NCI-H510A (cell line): Measurements from ENCODE around the gene UTY.

Experiments used
- DNase-seq: peaks from one replicate; lab custom pipeline; 2025; lab: John Stamatoyannopoulos, UW

UTY gene

GRCh38 chrY:13479828-13480227, at the start of gene UTY:
UTY (minus strand) TSS chrY:13480033; CDS start chrY:13479665, 368 bp downstream.
- no peak for DNase-seq

DNA sequence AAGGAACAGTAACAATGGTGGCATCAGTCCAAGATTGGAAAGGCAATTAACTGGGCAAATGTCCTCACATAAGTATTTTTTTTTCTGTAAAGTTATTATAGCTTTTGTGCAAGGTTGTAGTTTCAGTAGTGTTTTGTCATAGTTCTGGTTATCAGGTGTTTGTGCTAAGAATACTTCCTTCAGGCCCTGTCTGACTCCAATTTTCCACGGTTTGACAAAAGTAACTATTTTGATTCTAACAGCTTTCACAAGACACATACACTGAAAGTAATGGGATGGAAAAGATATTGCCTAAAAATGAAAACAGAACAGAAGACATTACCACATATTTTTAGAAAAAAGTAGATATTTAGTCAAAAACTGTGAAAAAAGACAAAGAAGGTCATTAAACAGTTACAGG, 40.6 kb upstream of the UTY start:
- no peak for DNase-seq

DNA sequence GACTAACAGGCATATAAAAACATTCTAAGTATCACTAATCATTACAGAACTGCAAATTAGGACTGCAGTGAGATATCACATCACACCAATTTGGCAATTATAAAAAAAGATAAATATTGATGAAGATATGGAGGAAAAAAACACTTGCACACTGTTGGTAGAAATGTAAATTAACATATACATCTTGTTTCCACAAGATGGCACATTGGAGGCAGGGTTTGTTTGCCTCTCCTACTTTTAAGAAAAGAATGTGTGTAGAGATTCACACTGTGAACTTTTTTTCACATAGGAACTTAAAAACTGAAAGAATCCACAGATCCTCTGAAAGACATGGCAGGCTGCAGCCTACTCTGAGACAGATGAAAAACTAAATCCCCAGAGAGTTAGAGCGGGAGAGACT, 21.4 kb upstream of the UTY start:
- no peak for DNase-seq

GRCh38 chrY:13493737-13494136, 13.9 kb upstream of the UTY start:
- DNase-seq = no peak

GRCh38 chrY:13492408-13492807, 12.6 kb upstream of the UTY start:
- DNase-seq = no peak

GRCh38 chrY:13488738-13489137, 8.9 kb upstream of the UTY start:
- no peak for DNase-seq

DNA sequence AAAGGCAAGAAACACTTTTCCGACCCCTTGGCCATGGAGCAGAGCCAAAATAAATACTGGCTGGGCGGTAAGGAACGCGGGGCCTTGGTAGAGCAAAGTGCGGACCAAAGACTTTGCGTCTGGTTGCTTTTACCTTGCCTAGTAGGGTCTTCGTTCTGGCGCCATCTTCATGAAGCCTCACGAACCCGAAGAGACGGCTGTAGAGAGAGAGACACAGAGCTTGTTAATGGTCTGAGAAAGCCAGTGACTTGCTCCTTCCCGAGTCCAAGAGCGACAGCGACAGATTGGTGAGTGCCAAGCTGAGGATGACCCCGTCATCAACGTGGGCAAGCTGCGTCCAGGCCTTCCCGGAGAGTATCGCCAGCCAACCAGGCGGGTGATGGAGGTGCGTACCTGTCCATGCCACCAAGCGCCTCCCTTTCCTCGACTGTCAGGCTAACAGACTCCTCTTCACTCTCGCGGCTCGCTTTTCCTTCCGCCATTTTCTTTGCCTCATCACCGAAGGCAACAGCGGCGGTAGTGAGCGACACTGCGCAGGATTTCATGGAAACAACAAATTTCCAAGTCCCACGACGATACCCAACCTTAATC, 617 bp downstream of the UTY start:
- DNase-seq = no peak

DNA sequence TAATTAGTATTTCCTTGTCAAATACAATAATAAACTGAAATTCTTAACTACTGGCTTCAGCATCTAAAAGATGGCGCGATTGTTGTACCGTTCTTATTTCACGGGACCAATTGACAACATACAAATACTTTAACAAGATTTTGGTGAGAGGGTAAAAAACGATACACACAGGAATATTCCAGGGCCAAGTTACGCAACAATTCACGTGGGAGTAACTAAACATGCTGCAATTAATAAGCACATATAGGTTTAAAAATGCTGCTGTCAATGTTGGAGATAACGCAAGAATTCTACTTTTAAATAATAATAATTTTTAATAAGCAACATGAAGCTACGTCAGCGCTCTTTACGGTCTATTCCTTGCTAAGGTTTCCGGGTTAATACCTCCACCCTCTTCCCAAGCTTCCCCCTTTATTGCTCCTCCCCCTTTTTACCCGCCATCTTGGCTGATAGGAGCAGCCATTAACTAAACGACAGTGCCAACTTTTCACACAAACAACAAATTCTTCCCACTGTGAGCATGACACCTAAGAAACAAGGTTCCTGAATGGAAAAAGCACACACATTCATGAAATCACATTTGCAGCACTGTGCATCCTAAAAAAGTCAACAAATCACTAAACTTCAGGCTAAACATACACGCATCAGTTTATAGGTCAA, 1.6 kb downstream of the UTY start:
- DNase-seq = no peak

DNA sequence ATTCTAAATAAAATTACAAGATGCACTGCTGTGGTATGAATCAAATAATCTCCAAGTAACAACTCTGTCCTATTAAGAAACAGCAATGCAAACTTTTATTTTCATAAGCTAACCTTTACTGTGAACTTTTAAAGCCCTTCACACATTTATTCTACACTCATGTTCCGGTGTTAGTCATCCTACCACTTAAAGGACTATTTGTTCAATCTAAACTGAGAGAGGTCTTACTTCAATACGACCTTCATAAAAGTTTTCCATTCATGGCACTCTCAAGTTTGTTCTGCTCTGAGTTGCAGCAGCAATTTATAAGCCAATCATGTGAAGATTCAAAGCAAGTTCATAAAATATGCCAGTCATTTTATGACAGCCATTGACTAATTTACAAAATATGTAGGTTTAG, 4.8 kb downstream of the UTY start:
- DNase-seq = no peak

GRCh38 chrY:13451572-13451971, 28.3 kb downstream of the UTY start:
- DNase-seq = no peak

DNA sequence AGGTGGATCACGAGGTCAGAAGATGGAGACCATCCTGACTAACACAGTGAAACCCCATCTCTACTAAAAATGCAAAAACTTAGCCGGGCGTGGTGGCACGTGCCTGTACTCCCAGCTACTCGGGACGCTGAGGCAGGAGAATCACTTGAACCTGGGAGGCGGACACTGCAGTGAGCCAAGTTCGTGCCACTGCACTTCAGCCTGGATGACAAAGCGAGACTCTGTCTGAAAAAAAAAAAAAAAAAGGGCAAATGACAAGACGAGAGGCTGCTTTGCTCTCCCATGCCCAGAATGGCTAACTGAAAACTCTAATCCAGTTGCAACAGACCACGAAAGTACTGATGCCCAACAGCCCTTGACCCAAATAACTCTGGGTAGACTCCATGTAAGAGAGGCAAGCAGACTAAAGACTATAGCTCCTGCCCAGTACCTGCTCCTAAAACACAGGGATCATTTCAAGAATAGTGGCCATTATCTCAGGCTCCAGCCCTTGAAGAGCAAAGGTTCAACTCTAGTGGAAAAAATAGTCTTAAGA, 29.2 kb downstream of the UTY start:
- DNase-seq = no peak

GRCh38 chrY:13445566-13445965, 34.3 kb downstream of the UTY start:
- no peak for DNase-seq

DNA sequence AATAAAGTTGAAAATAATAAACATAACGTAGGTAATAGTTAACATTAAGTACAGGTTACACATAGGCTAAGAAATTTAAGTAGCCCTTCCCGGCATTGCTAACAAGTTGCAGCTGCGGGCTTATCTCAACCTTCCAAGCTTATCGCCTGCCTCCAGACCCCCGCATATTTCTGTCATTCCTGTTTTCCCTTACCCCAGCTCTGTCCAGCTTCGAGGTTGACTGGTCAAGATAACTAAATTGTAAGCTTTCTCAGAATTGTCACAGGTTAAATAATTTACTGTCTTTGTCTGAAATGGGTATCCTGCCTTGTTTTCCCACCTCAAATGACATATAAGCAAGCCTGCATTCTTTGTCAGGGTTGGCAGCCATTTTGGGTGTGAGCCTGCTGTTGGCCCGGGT, 36.7 kb downstream of the UTY start:
- no peak for DNase-seq

GRCh38 chrY:13440811-13441210, 39.0 kb downstream of the UTY start:
- no peak for DNase-seq

- no peak for DNase-seq
Observed at GRCh38 chrY:13435968-13436937, 43.6 kb downstream of the UTY start.

DNA sequence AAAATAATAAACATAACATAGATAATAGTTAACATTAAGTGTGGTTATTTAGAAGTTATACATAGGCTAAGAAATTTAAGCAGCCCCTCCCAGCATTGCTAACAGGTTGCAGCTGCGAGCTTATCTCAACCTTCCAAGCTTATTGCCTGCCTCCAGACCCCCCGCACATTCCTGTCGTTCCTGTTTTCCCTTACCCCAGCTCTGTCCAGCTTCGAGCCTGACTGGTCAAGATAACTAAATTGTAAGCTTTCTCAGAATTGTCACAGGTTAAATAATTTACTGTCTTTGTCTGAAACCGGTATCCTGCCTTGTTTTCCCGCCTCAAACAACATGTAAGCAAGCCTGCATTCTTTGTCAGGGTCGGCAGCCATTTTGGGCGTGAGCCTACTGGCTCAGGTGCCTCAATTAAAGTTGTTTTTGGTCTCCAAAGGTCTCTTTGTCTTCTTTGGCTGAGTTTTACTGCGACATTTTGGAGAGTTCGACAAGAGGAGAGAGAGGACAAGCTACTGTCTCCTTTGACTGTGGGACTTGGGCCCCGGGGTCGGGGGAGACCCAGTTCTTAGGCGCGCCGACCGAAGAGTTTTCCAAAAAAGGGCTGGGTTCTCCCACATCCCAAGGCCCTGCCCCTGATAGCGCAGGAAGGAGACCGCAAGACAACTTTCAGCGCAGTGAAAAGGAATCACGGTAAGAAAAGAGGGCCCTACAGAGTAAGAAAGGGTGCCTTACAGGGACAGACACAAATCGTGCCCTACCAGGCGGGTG, 44.4 kb downstream of the UTY start:
- DNase-seq = no peak

DNA sequence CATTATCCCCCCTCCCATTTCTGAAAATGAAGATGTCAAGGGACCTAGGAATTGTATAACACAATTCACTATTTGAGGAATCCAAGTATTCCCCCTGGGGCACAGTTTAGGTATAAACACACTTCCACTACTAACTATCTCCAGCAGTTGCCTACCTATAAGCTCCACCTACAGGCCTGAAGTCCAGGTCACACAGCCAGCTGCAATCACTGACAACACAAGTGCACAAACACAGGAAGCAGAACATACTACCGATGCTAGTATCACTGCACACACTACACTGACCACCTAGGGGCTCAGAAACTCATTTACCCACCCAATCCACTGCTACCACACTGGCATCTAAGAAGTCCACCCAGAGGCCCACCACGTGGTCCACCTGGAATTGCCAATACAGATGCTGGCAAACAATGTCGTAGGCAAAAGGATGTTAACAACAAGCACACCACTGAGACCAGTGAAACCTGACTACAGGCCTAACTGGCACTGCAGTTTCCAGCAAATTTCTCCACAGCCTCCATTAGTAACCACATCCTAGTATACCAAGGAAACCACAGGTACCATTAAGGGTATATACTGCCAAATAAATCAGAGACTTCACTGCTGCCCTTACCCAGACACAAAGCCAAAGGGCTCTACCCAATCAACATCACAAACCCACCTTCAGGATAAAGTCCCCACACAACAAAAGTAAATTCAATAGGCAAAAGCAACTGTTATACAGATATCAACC, 47.4 kb downstream of the UTY start:
- no peak for DNase-seq

DNA sequence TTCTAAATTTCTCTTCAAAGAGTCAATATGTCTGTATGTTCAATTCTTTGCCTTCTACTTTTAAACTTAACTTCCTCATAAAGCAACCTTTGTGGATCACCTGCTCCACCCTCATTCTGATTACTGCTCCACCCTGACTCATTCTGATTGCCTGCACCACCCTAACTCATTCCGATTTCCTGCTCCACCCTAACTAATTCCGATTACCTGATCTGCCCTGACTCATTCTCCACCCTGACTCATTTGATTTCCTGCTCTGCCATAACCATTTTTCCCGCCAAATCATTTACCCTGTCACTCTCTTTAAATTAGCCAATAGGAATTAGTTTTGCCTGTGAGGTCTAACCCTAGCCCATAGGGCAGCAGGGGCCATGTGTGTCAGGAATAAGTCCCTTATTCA, 50.3 kb downstream of the UTY start:
- DNase-seq = no peak

DNA sequence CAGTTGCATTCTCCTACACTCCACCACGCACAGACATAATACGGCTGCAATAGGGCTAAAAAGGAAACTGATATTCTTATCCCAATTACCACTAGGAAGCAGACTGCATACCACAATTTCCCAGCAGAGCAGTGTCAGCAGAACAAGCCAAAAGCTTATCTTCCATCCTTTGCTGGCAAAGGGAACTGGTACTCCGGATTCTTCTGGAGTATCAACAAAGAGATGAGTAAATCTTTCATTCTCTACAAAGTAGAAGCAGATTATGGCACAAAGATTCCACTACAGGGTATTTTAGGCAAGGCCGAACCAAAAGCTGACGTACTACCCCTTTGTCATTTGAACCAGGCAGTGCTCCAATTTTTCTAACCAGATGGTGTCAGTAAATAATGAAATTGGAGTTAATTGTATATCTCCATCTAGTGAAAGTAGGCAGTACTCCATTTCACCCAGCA, 56.5 kb downstream of the UTY start:
- no peak for DNase-seq

GRCh38 chrY:13416869-13417661, 62.8 kb downstream of the UTY start:
- no peak for DNase-seq
